ES-I3 (cell line): ENCODE data around the gene LLPH.

Experiments used
- H3K36me3 ChIP-seq: 2 replicates; pipeline ENCODE4 v1.6.1; 2013; ENCODE audit warnings: mild to moderate bottlenecking, low read length, control low read depth, moderate library complexity; ENCODE audit not compliant: insufficient read depth
- H3K4me1 ChIP-seq: 2 replicates; pipeline ENCODE4 v1.6.1; 2013; ENCODE audit warnings: mild to moderate bottlenecking, control low read depth, low read length; ENCODE audit not compliant: insufficient read depth
- H3K9ac ChIP-seq: 2 replicates; pipeline ENCODE4 v1.6.1; 2013; ENCODE audit warnings: low read depth, mild to moderate bottlenecking, low read length, moderate library complexity
- H3K9me3 ChIP-seq: 2 replicates; pipeline ENCODE4 v1.6.1; 2013; ENCODE audit warnings: mild to moderate bottlenecking, low read length, moderate library complexity; ENCODE audit not compliant: control insufficient read depth, insufficient read depth

The LLPH gene

GRCh38 chr12:66092559-66093269 lies 37.8 kb downstream of the LLPH start:
- Histone ChIP-seq H3K9ac (no peak overlapping the region), H3K9me3 (no peaks in the 10 kb centered on the region), H3K36me3 (no peaks in the 10 kb centered on the region; the same call in 1 of the 2 replicates), H3K4me1 (0 out of 2 replicates have a peak, but pooled peaks cover 6% of the 10 kb centered on the region)

DNA sequence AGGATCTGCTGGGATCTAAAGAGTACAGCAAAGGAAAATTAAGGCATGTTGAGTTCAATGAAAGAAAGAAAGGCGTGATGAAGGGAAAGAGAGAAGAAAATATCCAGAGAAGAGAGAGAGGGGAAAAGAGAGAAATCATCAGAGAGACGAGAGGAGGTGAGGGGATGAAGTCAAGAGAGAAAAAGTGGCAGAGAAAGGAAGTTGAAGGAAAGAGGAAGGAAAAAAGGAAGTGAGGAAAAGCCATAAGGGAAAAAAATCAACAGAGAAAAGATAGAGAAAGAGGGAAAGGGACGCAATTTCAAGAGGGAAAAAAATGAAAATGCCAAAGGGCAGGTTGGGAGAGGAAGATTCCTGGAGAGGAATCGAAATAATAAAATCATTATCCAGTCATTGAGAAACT lies 40.4 kb downstream of the LLPH start:
- H3K4me1 ChIP-seq: 0 out of 2 replicates have a peak, but pooled peaks cover 6% of the 10 kb centered on the region
- no peaks in the 10 kb centered on the region; the same call in 1 of the 2 replicates for H3K36me3 ChIP-seq
- no peaks in the 10 kb centered on the region for H3K9me3 ChIP-seq
- no peak overlapping the region for H3K9ac ChIP-seq

DNA sequence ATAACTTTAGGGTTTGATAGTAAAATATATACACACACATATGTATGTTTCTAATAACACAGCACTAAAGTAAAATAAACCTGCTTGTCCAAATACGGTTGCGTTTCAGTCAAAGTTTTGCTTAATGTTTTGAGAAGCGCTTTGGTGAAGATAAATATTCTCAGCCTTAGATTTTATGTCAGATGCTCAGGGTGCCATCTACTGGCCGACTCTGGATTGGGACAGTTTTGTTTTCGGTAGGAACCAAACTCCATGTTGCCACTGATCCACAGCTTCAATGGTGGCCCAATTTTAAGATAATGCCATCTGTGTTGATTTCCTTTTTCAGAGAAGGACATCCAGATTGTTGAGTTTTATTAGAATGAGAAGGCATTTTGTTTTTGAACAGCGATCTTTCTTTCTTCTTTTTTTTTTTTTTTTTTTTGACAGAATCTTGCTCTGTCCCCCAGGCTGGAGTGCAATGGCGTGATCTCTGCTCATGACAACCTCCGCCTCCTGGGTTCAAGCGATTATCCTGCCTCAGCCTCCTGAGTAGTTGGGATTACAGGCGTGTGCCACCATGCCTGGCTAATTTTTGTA lies 43.1 kb downstream of the LLPH start:
- Histone ChIP-seq H3K36me3 (no peaks in the 10 kb centered on the region), H3K9me3 (no peaks in the 10 kb centered on the region), H3K4me1 (no peaks in the 10 kb centered on the region), H3K9ac (no peak overlapping the region)

- Histone ChIP-seq H3K9me3 (no peaks in the 10 kb centered on the region), H3K36me3 (no peaks in the 10 kb centered on the region), H3K4me1 (no peaks in the 10 kb centered on the region), H3K9ac (no peak overlapping the region)
These were observed 44.6 kb downstream of the LLPH start for GRCh38 chr12:66085998-66086397.

DNA sequence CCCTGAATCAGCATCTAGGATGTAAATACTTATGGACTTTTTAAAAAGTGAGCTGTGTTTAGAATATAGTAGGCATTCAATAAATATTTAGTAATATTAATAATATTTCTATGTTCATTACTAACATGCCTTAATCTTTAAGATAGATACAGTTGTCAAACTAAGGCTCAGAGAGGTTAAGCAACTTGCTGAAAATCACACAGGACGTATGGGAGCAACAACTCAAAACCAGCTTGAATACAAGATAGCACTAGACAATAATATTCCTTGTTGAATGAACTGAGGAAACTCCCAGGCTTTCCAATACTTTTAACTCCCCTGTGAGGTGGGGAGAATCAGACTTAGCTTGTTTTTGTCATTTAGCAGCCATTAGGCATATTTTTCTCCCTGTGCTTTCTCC lies 45.3 kb downstream of the LLPH start:
- no peaks in the 10 kb centered on the region for H3K36me3 ChIP-seq
- H3K9me3 ChIP-seq: no peaks in the 10 kb centered on the region
- no peaks in the 10 kb centered on the region for H3K4me1 ChIP-seq
- no peak overlapping the region for H3K9ac ChIP-seq

DNA sequence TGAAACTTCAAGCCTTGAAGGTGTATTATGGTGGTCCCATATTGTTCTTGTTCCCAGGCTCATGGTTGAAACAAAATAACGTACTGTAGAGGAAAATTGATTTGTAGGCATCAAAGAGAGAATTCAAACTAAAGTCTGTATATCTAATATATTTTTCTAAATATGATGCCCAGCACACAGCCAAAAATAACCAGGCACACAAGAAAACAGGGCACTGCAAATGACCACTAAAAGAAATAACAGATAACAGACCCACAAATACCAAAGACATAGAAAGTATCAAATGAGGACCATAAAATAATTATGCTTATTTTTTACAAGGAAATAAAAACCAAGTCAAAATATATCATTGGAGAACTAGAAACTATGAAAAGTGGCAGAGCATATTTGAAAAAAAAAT lies 46.8 kb downstream of the LLPH start:
- Histone ChIP-seq H3K36me3 (no peaks in the 10 kb centered on the region), H3K9me3 (no peaks in the 10 kb centered on the region), H3K9ac (no peak overlapping the region), H3K4me1 (no peaks in the 10 kb centered on the region)

DNA sequence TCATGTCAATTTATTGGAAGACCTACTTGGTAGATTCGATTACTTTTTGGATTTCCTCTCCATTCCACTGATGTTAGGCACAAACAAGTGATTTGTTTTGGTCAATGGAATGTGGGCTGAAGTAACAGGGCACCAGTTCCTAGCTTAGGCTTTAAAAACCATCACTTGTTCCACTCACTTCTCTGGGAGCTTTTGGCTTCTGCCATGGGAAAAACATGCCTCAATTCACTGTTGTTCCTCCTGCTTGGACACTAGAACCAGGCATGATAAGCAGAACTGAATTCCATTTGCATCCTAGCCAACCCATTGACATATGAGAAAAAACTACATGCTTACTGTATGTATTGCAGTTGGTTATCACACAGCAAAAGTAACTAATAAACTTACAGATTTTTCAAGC lies 47.8 kb downstream of the LLPH start:
- H3K9ac ChIP-seq: no peak overlapping the region
- no peaks in the 10 kb centered on the region for H3K9me3 ChIP-seq
- no peaks in the 10 kb centered on the region for H3K4me1 ChIP-seq
- no peaks in the 10 kb centered on the region for H3K36me3 ChIP-seq

DNA sequence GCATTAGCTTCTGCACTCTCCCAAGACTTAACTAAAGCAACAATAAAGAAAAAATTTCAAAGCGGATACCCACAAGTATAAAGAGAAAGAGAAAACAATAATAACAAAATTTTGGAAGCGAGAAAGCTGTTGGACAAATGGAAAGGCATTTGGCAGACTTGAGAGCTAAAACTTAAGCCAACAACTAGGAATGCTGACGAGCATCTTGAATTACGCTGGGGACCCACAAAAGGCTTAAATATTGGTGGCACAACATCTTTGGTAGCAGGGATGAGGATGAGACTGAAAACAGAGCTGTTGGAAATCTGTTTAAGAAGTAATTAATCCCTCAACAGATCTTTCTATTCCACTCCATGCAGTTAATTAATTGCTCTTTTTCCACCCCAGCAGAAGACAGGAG lies 49.8 kb downstream of the LLPH start:
- no peak overlapping the region for H3K9ac ChIP-seq
- H3K4me1 ChIP-seq: no peaks in the 10 kb centered on the region
- no peaks in the 10 kb centered on the region for H3K9me3 ChIP-seq
- H3K36me3 ChIP-seq: no peaks in the 10 kb centered on the region

GRCh38 chr12:66077542-66077941 lies 53.0 kb downstream of the LLPH start:
- Histone ChIP-seq H3K4me1 (no peaks in the 10 kb centered on the region), H3K9me3 (no peaks in the 10 kb centered on the region), H3K9ac (no peak overlapping the region), H3K36me3 (no peaks in the 10 kb centered on the region)

DNA sequence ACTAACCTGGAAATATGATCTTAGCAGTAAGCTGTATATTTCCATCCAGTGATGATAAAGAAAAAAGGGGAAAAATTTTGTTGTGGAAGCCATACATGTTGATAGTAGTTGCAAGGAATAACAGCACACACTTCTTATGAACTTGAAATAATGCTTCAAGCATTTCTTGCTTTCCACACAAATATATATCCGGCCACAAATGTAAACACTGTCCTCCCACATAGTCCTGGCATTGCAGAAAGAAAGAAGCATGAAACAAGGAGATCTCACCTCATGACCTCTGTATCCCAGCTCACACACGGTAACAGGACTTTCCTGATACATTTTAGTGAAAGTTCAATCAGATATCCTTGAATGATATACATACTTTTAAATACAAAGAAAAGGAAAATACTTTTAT lies 56.0 kb downstream of the LLPH start:
- no peak overlapping the region for H3K9ac ChIP-seq
- H3K4me1 ChIP-seq: peaks cover 4% of the 10 kb centered on the region; the same call in 1 of the 2 replicates
- no peaks in the 10 kb centered on the region for H3K36me3 ChIP-seq
- H3K9me3 ChIP-seq: no peaks in the 10 kb centered on the region

- peaks cover 4% of the 10 kb centered on the region; the same call in 1 of the 2 replicates for H3K4me1 ChIP-seq
- H3K36me3 ChIP-seq: no peaks in the 10 kb centered on the region
- no peaks in the 10 kb centered on the region for H3K9me3 ChIP-seq
- no peak overlapping the region for H3K9ac ChIP-seq
These were observed 58.0 kb downstream of the LLPH start for GRCh38 chr12:66072566-66072965.

DNA sequence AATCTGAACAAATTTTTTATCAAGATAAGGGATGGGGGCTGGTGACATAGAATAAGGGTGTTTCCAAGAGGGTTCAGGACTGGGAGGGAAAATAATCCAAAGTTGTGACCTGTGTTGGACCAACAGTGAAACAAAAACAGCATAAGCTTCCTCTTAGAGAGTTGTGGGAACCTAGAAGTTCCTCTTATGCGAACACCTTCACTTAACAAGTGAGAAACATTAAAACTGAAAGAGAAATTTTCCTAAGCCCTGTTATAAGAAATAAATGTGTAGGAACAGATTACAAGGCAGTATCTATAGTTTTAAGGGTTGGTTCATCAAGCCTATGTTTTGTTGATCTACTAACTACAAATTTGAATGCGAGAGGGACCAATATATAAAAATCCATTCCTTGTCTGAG lies 58.4 kb downstream of the LLPH start:
- Histone ChIP-seq H3K9me3 (no peaks in the 10 kb centered on the region), H3K9ac (no peak overlapping the region)

DNA sequence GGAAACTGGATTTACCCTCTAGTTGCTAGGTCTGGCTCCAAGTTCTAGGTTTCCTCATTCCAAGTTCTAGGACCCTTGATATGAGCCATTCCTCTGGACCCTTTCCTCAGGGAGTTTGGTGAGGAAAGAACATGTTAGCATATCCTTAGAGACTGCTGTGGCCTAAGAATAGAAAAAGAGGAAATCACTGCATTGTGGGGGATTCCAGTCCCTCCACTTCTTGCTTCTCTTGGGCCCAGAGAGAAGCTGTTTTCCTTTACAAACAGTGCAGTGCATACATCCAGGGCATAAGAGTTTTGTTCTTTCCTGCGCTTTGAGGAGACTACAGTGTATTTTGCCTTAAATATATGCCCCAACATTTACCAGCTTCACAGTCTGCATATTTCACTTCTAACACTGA lies 59.0 kb downstream of the LLPH start:
- Histone ChIP-seq H3K36me3 (no peaks in the 10 kb centered on the region), H3K9ac (no peak overlapping the region), H3K9me3 (no peaks in the 10 kb centered on the region), H3K4me1 (peaks cover 4% of the 10 kb centered on the region; the same call in 1 of the 2 replicates)

More for the DNA sequence above, 58.4 kb downstream of the LLPH start:
- H3K4me1 ChIP-seq: peaks cover 4% of the 10 kb centered on the region; the same call in 1 of the 2 replicates
- no peaks in the 10 kb centered on the region for H3K36me3 ChIP-seq

DNA sequence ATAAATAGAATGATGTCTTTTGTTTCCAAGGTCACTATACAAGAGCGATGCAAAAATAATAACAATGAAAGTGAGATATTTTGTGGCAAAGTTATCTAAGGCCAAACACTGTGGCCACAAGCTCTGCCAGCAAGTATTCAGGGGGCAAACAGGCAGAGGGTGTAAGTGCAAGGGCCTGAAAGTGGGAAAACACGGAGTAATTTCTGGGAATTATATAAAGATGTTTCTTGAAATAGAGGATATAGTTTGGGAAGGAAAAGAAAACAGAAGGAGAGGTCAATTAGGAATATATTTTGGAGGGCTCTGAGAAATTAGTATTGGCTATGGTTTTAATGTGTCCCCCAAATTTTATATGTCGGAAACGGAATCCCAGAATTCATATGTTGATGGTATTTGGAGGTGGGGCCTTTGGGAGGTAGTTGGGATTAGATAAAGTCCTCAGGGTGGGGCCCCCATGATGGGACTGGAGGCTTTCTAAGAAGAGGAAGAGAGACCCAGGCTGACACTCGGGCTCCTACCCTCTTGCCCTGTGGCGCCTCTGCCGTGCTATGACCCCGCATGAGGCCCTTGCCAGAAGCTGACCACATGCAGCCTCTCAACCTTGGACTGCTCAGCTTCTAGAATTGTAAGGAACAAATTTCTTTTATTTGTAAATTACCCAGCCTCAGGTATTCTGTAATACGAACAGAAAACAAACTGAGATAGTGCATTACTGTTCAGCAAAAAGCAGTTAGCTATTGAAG lies 60.0 kb downstream of the LLPH start:
- Histone ChIP-seq H3K9ac (no peak overlapping the region), H3K36me3 (no peaks in the 10 kb centered on the region), H3K4me1 (peaks cover 4% of the 10 kb centered on the region; the same call in 1 of the 2 replicates), H3K9me3 (no peaks in the 10 kb centered on the region)
